ENCODE data around the gene DGKE.

DGKE gene

DNA sequence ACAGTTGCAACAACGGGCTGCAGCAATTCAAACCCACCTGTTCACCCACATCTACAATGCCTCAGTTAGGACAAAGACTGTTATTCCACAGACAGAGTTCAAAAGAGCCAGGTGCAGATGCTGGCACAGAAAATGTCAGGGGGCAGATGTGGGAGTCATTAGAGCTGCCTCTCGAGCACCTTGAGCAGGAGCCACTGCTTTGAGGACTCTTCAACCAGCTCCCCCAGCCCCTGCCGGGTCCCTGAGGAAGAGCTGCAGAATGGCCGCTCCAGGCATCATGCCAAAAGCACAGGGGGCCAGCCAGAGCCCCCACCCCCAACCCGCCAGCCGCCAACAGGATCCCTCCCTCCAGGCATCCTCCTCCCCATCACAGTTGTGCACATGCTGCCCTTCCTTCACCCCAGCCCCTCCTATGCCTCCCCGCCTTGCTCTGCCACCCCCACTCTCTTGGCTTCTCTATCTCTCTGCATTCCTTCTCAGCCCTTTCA is 21.0 kb upstream of the DGKE start:
- H3K4me1 ChIP-seq (ENCODE audit: low read depth, poor library complexity, severe bottlenecking) = no peaks in the 10 kb centered on the region
- TF ChIP-seq, protein P1, sequence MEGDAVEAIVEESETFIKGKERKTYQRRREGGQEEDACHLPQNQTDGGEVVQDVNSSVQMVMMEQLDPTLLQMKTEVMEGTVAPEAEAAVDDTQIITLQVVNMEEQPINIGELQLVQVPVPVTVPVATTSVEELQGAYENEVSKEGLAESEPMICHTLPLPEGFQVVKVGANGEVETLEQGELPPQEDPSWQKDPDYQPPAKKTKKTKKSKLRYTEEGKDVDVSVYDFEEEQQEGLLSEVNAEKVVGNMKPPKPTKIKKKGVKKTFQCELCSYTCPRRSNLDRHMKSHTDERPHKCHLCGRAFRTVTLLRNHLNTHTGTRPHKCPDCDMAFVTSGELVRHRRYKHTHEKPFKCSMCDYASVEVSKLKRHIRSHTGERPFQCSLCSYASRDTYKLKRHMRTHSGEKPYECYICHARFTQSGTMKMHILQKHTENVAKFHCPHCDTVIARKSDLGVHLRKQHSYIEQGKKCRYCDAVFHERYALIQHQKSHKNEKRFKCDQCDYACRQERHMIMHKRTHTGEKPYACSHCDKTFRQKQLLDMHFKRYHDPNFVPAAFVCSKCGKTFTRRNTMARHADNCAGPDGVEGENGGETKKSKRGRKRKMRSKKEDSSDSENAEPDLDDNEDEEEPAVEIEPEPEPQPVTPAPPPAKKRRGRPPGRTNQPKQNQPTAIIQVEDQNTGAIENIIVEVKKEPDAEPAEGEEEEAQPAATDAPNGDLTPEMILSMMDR (conservative IDR thresholded peaks at IDR 0.05; ENCODE audit: low read depth, low read length) = no peak
- H3K27ac ChIP-seq = no peak overlapping the region

DNA sequence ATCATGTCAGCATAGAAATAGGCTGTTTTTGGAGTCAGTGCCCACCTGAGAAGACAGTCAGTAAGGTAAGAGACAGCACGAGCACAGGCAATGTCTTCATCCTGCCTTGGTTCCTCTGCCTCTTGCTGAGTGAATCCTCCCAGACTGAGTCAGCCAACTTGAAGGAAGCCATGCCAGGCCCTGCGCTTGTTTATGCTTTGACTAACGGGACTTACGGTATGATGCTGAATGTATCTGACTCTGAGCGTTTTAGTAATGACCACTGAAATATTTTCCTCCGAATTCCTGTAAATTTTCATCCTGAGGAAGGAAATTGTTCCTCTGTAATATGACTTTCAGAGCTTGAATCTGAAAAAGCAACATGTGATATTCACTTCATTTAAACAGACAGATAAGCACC is 18.2 kb upstream of the DGKE start:
- no peaks in the 10 kb centered on the region for H4K20me1 ChIP-seq (ENCODE audit: insufficient read depth)
- H3K4me2 ChIP-seq = no peak overlapping the region
- H3K27me3 ChIP-seq (ENCODE audit: insufficient read depth, low read depth) = no peaks in the 10 kb centered on the region
- TF ChIP-seq, protein P1 (conservative IDR thresholded peaks at IDR 0.05; ENCODE audit: low read depth, low read length) = no peak
- H3K36me3 ChIP-seq (ENCODE audit: insufficient read depth) = no peaks in the 10 kb centered on the region
- no peak overlapping the region for H3K27ac ChIP-seq
- H3K79me2 ChIP-seq (ENCODE audit: insufficient read depth, low read depth) = no peaks in the 10 kb centered on the region
- no peak overlapping the region for H3K4me3 ChIP-seq (IDR thresholded peaks at IDR 0.05; ENCODE audit: insufficient read depth, low read depth, low read length)
- H3K4me1 ChIP-seq (ENCODE audit: low read depth, poor library complexity, severe bottlenecking) = peaks cover 8% of the 10 kb centered on the region
- no peak overlapping the region for H2AFZ ChIP-seq (ENCODE audit: low read depth)
- no peak overlapping the region for H3K9ac ChIP-seq

More for the DNA sequence above, 21.0 kb upstream of the DGKE start:
- Histone ChIP-seq H3K36me3 (ENCODE audit: insufficient read depth) (no peaks in the 10 kb centered on the region), H3K27me3 (ENCODE audit: insufficient read depth, low read depth) (no peaks in the 10 kb centered on the region), H2AFZ (ENCODE audit: low read depth) (no peak overlapping the region), H3K9ac (no peak overlapping the region), H3K4me3 (IDR thresholded peaks at IDR 0.05; ENCODE audit: insufficient read depth, low read depth, low read length) (no peak overlapping the region), H3K4me2 (no peak overlapping the region), H4K20me1 (ENCODE audit: insufficient read depth) (no peaks in the 10 kb centered on the region), H3K79me2 (ENCODE audit: insufficient read depth, low read depth) (no peaks in the 10 kb centered on the region)

GRCh38 chr17:56817066-56817465 is 16.9 kb upstream of the DGKE start:
- Histone ChIP-seq H3K9ac (no peak overlapping the region), H4K20me1 (ENCODE audit: insufficient read depth) (no peaks in the 10 kb centered on the region), H3K27ac (no peak overlapping the region), H3K27me3 (ENCODE audit: insufficient read depth, low read depth) (no peaks in the 10 kb centered on the region), H3K4me3 (IDR thresholded peaks at IDR 0.05; ENCODE audit: insufficient read depth, low read depth, low read length) (no peak overlapping the region), H2AFZ (ENCODE audit: low read depth) (no peak overlapping the region), H3K79me2 (ENCODE audit: insufficient read depth, low read depth) (no peaks in the 10 kb centered on the region), H3K4me1 (ENCODE audit: low read depth, poor library complexity, severe bottlenecking) (peaks cover 8% of the 10 kb centered on the region), H3K36me3 (ENCODE audit: insufficient read depth) (no peaks in the 10 kb centered on the region), H3K4me2 (no peak overlapping the region)
- TF ChIP-seq, protein P1 (conservative IDR thresholded peaks at IDR 0.05; ENCODE audit: low read depth, low read length) = no peak

DNA sequence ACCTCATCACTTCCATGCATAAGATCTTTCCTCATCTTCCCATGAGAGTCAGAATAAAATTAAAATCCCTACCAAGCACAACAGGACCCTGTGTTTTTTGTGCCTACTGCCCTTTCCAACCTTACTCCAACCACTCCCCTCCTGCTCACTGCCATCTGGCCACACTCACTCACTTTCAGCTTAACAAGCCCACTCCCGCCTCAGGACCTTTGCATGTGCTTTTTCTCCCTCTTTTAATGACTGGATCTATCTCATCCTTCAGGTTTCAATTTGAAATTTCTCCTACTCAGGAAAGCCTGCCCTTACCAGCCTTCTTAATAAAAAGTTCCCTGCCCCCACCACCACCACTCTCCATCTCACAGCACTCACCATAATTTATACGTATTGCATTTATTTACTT is 14.9 kb upstream of the DGKE start:
- Histone ChIP-seq H3K4me2 (no peak overlapping the region), H3K4me1 (ENCODE audit: low read depth, poor library complexity, severe bottlenecking) (peaks cover 8% of the 10 kb centered on the region), H3K27ac (no peak overlapping the region), H2AFZ (ENCODE audit: low read depth) (no peak overlapping the region), H3K79me2 (ENCODE audit: insufficient read depth, low read depth) (no peaks in the 10 kb centered on the region), H3K27me3 (ENCODE audit: insufficient read depth, low read depth) (no peaks in the 10 kb centered on the region), H3K36me3 (ENCODE audit: insufficient read depth) (no peaks in the 10 kb centered on the region), H3K9ac (no peak overlapping the region), H3K4me3 (IDR thresholded peaks at IDR 0.05; ENCODE audit: insufficient read depth, low read depth, low read length) (no peak overlapping the region), H4K20me1 (ENCODE audit: insufficient read depth) (no peaks in the 10 kb centered on the region)
- TF ChIP-seq, protein P1 (conservative IDR thresholded peaks at IDR 0.05; ENCODE audit: low read depth, low read length) = no peak
